Hippocampal formation (tissue), 2 donors: Measurements from ENCODE around the gene ABI3.

Source experiments
- DNase-seq, 2 donors: peaks; one replicate each; lab custom pipeline; 2025; lab: John Stamatoyannopoulos, UW

ABI3 gene

DNA sequence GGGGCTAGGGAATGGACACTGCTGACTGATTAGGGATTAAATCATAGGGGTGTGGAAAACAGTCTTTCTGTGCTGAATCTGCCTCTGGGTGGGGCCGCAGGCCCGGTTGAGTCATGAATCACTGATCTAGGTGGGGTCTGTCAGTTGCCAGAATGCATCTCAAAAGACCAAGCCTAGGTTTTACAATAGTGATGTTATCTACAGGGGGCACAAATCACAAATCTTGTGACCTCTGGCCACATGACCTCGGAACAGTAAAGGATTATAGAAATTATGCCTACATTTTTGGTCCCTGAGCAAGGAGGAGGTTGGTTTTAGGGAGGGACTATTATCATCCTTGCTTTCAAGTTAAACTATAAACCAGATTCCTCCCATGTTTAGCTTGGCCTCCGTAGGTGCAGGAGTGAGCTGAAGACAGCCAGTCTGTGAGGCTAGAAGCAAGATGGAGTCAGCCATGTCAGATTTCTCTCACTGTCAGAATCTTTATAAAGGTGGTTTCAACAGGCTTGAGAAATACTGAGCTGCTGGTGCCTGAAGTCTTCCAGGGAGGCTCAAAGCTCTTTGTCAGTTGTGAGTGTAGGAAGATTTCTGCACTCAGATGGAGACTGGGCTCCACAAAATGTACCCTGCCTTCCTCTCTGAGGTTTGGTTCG, 13.0 kb upstream of the ABI3 start:
- DNase-seq: no peak

GRCh38 chr17:49198211-49198610, 12.3 kb upstream of the ABI3 start:
- no peak for DNase-seq

DNA sequence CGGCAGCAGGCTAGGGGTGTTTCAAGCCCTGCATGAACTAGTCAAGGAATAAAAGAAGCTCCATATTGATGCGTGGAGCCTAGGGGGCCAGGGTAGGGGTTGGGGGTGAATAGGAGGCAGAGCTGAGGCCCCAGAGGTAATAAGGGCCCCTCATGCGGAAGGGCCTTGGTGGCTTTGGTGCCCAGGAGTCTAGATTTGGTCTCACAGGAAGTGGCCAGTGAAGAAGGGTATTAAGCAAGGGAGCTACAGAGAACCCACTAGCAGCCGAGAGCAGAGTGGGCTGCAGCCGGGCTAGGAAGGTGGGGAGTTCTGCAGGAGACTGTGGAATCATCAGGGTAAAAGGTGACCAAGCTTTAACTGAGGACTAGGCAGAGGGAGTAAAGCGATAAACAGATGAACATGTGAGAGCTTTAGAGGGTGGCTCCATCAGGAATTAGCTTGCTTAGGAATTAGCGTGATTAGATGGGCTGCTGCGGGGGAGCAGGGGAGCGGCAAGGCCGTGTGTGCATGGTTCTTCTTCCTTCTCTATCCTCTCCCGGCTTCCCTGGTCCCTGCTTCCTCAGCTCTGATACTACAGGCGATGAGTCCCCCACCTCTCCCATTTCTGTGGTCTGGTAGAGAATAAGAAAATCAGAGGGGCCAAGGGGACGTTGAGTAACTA, 10.0 kb upstream of the ABI3 start:
- no peak for DNase-seq

- no peak for DNase-seq
Observed at GRCh38 chr17:49201481-49201927, 9.0 kb upstream of the ABI3 start.

DNA sequence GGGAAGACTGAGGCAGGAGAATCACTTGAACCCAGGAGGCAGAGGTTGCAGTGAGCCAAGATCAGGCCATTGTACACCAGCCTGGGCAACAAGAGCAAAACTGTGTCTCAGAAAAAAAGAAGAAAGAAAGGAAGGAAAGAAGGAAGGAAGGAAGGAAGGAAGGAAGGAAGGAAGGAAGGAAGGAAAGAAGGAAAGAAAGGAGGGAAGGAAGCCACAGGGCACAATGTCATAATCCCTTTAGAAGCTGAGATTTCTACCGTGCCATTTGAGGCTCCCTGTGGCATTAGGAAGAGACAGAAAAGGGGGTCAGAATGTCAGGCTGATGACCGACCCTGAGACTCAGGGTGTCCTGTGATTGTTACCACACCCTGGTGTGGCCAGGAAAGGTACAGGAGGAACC, 6.7 kb upstream of the ABI3 start:
- no peak for DNase-seq

DNA sequence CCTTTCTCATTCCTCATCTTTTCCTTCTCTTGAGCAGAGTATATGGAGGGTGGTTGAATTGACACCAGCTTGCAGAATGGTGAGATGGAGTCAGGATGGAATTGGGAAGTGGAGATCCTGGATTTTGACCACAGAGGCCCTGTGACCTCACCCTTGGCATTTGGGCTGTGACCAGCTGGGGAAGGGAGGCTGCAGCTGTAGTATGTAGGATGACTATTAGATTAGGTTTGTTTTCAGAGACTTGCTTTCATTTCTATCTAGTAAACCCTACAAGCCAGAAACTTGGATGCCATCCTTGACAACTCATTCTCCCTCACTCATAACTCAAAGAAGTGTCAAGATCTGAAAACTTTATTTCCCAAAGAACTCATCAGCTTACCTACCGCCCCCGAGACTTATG, 6.0 kb upstream of the ABI3 start:
- no peak for DNase-seq

DNA sequence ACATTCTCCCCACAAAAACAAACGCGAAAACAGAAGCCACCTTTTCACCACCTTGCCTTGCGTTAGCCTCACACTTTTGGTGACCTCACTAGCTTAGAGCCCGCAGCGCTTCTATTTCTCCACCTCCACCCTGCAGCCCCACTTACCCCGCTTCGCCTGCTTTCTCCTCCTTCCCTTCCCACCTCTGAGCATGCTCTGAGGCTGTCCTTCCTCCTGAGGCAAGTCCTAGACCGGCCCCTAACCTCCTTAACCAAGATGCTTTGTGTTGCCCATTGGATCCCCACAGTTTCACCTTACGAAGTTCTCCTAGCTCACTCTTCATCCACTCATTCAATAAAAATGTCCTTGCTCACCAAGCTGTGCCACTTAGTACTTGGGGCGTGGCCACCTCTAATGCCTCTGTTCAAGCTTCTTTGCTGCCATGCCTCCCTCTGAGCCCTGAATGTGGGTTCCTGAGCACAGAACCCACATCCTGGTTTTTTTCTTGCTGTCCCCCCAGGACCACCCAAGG, 1.4 kb upstream of the ABI3 start:
- no peak for DNase-seq

DNA sequence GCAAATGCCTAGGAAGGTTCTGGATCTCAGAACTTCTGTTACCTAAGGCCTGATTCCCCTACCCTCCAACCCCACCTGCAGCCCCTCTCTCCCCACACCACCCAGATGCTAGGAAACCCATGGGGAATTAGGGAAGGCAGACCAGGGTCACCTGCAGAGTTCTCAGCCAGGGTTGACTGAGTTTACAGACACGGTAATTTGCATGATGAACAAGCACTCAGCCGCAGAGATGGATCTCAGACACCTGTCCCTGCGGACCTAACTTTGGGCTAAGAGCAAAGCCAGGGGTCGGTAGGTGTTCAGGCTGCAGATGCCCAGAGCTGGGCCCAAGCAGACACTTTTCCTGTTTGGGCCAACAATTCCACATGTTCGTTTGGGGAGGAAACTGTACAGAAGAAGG, 2.9 kb downstream of the ABI3 start:
- DNase-seq: no peak

DNA sequence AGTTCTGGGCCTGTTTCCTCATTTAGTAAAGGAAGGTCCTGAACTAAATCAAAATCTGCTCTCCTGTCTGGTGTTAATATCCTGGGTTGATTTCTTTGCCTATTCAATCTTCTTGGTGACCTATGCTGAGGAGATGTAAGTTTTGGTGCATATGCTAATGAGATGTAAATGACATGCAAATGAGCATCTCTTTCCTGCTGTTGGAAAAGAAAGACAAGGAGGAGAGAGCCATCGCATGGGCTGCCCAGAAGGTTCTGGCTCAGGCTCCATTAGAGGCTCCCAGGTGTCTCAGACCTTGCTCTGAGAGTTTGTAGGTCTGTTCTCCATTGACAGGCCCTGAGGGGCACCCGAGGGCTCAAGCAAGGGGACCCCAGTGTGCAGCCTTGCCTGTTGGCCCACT, 3.3 kb downstream of the ABI3 start:
- no peak for DNase-seq

- no peak for DNase-seq
Observed at GRCh38 chr17:49214676-49215360, 4.3 kb downstream of the ABI3 start.

- DNase-seq: no peak
Observed at GRCh38 chr17:49216482-49216881, 6.0 kb downstream of the ABI3 start.

DNA sequence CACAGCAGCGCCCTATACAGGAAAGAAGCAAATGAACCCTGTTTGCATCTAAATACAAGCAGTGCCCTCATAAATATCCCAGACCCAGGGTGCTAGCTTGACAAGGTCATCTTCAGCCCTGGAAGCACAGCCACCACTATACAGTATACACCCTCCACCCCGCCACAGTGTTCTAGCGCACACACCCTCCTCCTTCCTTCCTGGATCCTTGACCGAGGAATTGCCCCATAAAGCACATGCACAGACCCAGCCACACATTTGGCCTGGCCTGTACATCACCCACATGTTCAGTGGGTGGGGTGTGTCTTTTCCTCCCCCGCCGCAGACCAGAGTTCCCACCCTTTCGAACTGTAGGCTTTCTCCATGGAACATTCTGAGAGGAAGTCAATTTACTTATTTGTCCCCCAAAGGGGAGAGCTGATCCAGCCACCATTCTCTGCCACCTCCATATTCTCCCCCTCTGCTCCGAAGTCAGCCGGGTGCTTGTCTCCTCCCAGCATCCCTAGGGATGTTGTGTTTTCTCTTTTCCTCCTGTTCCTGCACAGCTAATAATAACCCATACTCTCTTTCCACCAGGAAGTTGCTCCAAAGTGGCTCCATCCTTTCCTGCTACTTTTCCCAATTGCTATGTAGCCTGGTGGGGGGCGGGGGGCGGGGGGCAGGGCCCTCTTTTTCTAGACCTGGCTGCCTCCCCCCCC, 6.6 kb downstream of the ABI3 start:
- DNase-seq: no peak

- peak in 1 of 2 donors; percentile 17 for DNase-seq
Observed at GRCh38 chr17:49217651-49218413, 7.3 kb downstream of the ABI3 start.

GRCh38 chr17:49218941-49219913, 8.7 kb downstream of the ABI3 start:
- DNase-seq: no peak

DNA sequence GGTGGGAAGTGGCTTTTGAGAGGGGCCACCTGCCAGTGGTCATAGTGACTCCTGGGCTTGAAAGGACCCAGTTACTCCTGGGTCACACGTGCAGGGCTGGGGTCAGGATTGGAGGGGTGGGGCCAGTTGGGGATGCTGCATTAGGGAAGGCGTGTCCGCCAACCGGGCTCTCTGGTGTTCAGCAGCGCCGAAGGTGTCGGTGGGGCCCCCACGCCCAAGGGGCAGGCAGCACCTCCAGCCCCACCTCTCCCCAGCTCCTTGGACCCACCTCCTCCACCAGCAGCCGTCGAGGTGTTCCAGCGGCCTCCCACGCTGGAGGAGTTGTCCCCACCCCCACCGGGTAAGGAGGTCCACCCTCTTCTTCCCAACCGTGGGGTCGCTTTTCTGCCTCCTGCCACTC, 9.5 kb downstream of the ABI3 start:
- DNase-seq: no peak

- no peak for DNase-seq
Observed at GRCh38 chr17:49223168-49223516, 12.6 kb downstream of the ABI3 start.

DNA sequence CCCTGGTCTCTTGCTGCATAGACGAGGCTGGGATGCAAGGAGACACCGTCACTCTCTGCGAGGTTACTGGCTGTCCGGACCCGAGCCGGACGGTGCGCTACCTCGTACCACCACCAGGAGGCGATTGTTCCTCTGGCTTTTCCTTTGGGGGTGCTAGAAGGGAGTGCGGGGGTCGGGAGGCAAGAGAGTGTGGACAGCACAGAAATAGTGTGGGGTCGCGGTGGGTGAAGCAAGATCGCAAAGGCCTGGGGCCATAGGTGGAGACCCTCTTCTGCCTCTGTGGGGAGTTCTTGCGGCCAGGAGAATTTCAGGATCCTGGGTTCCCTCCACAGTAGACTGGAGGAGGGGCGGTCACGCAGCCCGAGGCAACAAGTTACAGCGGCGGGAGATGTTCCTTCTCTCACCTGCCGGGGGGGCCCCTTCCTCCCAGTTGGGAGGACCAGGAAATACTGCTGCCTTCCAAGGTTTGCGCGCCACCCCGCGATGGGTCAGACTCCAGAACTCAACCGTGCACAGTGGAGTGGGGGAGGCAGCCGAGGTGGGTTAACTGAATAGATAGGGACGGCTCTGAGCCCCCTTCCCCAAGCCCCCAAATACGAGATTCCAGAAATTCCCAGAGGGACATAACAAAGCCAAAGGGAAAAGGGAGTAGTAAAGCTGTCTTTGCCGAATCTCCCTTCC, 13.2 kb downstream of the ABI3 start:
- peak in 1 of 2 donors; percentile 25 for DNase-seq

DNA sequence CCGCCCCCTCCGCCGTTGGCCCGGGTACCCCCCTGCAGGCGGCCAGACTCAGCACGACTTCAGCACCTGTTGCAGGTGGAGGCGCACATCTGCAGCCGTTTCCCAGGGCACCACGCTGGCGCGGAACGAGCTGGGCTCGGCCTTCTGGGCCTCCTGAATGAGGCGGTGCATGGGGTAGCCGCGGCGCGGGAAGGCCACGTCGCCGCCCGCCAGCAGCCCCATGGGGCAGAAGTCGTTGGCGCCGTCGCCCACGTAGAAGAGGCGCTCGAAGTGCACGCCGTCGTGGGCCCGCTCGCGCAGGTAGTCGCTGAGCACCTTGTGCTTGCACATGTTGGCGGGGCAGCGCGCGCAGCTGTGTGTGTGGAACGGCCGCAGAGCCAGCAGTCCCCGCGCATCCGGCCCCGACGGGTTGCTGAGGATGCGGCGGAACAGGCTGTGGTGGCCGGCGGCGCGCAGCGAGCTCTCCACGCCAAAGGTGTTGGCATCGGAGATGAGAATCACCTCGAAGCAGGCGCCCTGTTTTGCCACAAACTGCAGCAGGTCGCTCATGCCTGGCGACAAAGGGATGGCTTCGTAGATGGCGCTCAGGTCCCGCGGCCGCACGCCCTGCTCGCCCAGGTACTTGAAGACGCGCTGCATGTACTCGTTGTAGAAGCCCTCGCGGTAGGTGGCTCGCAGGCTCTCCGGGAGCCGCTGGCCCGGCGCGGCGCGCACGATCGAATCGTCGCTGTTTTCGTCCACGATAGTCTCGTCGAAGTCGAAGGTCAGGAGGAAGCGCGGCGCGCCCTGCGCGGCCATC, 13.9 kb downstream of the ABI3 start:
- DNase-seq: no peak

DNA sequence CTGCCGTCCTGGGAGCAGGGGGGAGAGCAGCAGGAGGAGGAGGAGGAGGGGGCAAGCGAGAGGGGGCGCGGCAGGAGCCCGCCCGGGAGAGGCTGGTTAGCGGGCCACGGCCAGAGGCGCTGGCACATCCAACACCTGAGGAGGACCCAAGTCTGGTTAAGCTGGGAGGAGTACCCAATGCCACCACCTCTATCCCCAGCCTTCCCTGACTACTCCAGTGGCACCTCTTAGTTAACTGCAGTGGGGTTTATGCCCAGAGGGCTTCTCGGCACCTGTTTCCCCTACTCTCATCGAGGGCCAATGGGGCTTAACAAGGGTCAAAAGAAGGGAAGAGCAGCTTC, 14.5 kb downstream of the ABI3 start:
- no peak for DNase-seq
